HEK293 (cell line): ENCODE data around the gene AQP6.

Experiments used
- CTCF ChIA-PET: fragments of 350-600 bp; formaldehyde crosslinking; extraction: SDS; loops from one replicate; lab custom pipeline; 2021; ENCODE audit warnings: antibody characterized with exemption; lab: Yijun Ruan, JAX
- POLR2A ChIA-PET: fragments of 300-600 bp; formaldehyde crosslinking; extraction: SDS; loops from one replicate; lab custom pipeline; 2020; ENCODE audit warnings: antibody characterized with exemption, inconsistent platforms; lab: Yijun Ruan, JAX
- H3K27ac ChIP-seq: fragments of 200-500 bp; sonication (Bioruptor generic); 2 replicates; pipeline ENCODE4 v1.5.1; 2014; ENCODE audit warnings: low read depth, low read length, control low read depth, inconsistent platforms; ENCODE audit errors: extremely low read depth
- H3K36me3 ChIP-seq, 2 experiments: fragments of 200-500 bp in 1 of 2; sonication (Bioruptor generic) in 1 of 2; 1 replicate in 1 of 2; 2 replicates in 1 of 2; pipeline ENCODE4 v1.5.1; 2014 to 2017; ENCODE audit warnings: inconsistent platforms in 2 of 2, low read length in 2 of 2; ENCODE audit not compliant: control insufficient read depth in 2 of 2, insufficient read depth in 1 of 2
- H3K4me1 ChIP-seq: fragments of 200-500 bp; sonication (Bioruptor generic); 2 replicates; pipeline ENCODE4 v1.5.1; 2014; ENCODE audit warnings: mild to moderate bottlenecking, low read length, inconsistent platforms; ENCODE audit not compliant: control insufficient read depth, insufficient read depth
- H3K4me3 ChIP-seq: 2 replicates; pipeline ENCODE4 v1.5.1; 2011; ENCODE audit warnings: low read depth, mild to moderate bottlenecking, control low read depth, low read length, moderate library complexity
- H3K9me3 ChIP-seq: fragments of 200-500 bp; sonication (Bioruptor generic); 2 replicates; pipeline ENCODE4 v1.5.1; 2014; ENCODE audit warnings: low read depth, low read length, inconsistent platforms; ENCODE audit not compliant: control insufficient read depth, insufficient read depth
- HOXC10 ChIP-seq: sonication (generic); formaldehyde crosslinking; IDR thresholded peaks from 2 replicates; pipeline ENCODE4 v1.8.1; 2023; ENCODE audit warnings: mild to moderate bottlenecking, missing genetic modification reagents
- IKZF3 ChIP-seq: fragments of 450-650 bp; IDR thresholded peaks from 2 replicates; pipeline ENCODE4 v1.5.0; 2018; ENCODE audit warnings: missing biosample characterization, mild to moderate bottlenecking, missing genetic modification characterization, moderate library complexity
- KLF9 ChIP-seq: fragments of 450-650 bp; formaldehyde crosslinking; IDR thresholded peaks from 2 replicates; pipeline ENCODE4 v1.5.1; 2016; ENCODE audit warnings: missing biosample characterization, missing genetic modification characterization, low read depth
- PATZ1 ChIP-seq: fragments of 450-650 bp; formaldehyde crosslinking; IDR thresholded peaks from 2 replicates; pipeline ENCODE4 v1.5.1; 2016; ENCODE audit warnings: missing biosample characterization, missing genetic modification characterization
- PRDM1 ChIP-seq: fragments of 450-650 bp; formaldehyde crosslinking; IDR thresholded peaks from 2 replicates; pipeline ENCODE4; 2016; ENCODE audit warnings: missing biosample characterization, missing genetic modification characterization
- SCRT2 ChIP-seq: fragments of 450-650 bp; formaldehyde crosslinking; IDR thresholded peaks from 2 replicates; pipeline ENCODE4 v1.5.1; 2016; ENCODE audit warnings: missing biosample characterization, missing genetic modification characterization
- SP7 ChIP-seq: fragments of 450-650 bp; formaldehyde crosslinking; IDR thresholded peaks from 2 replicates; pipeline ENCODE4 v1.5.1; 2016; ENCODE audit warnings: missing biosample characterization, missing genetic modification characterization
- TCF7L2 ChIP-seq: IDR thresholded peaks from 2 replicates; pipeline ENCODE4 v1.6.1; 2011; ENCODE audit warnings: low read depth, mild to moderate bottlenecking, inconsistent platforms, low read length, moderate library complexity, borderline replicate concordance
- YY2 ChIP-seq: fragments of 450-650 bp; formaldehyde crosslinking; IDR thresholded peaks from 2 replicates; pipeline ENCODE4 v1.5.1; 2016; ENCODE audit warnings: missing biosample characterization, missing genetic modification characterization
- ZFP69B ChIP-seq: fragments of 450-650 bp; formaldehyde crosslinking; IDR thresholded peaks from 2 replicates; pipeline ENCODE4 v1.5.1; 2016; ENCODE audit warnings: missing biosample characterization, missing genetic modification characterization
- ZNF10 ChIP-seq: fragments of 450-650 bp; formaldehyde crosslinking; IDR thresholded peaks from 2 replicates; pipeline ENCODE4 v1.5.1; 2017; ENCODE audit warnings: missing biosample characterization, missing genetic modification characterization
- ZNF140 ChIP-seq: fragments of 450-650 bp; formaldehyde crosslinking; IDR thresholded peaks from 2 replicates; pipeline ENCODE4 v1.5.1; 2016; ENCODE audit warnings: missing biosample characterization, missing genetic modification characterization
- ZNF146 ChIP-seq: fragments of 450-650 bp; formaldehyde crosslinking; IDR thresholded peaks from 2 replicates; pipeline ENCODE4 v1.5.1; 2016; ENCODE audit warnings: missing biosample characterization, missing genetic modification characterization
- ZNF18 ChIP-seq: fragments of 450-650 bp; formaldehyde crosslinking; IDR thresholded peaks from 2 replicates; pipeline ENCODE4 v1.5.1; 2016; ENCODE audit warnings: missing biosample characterization, missing genetic modification characterization
- ZNF24 ChIP-seq: fragments of 450-650 bp; formaldehyde crosslinking; IDR thresholded peaks from 2 replicates; pipeline ENCODE4 v1.5.1; 2016; ENCODE audit warnings: missing biosample characterization, missing genetic modification characterization
- ZNF266 ChIP-seq: fragments of 450-650 bp; formaldehyde crosslinking; IDR thresholded peaks from 2 replicates; pipeline ENCODE4 v1.5.1; 2016; ENCODE audit warnings: missing biosample characterization, missing genetic modification characterization, low read depth
- ZNF366 ChIP-seq: fragments of 450-650 bp; formaldehyde crosslinking; conservative IDR thresholded peaks from 2 replicates; pipeline ENCODE4 v1.5.1; 2016; ENCODE audit warnings: missing biosample characterization, missing genetic modification characterization
- ZNF488 ChIP-seq: fragments of 450-650 bp; formaldehyde crosslinking; IDR thresholded peaks from 2 replicates; pipeline ENCODE4 v1.5.1; 2016; ENCODE audit warnings: missing biosample characterization, missing genetic modification characterization
- ZNF510 ChIP-seq: fragments of 450-650 bp; formaldehyde crosslinking; IDR thresholded peaks from 2 replicates; pipeline ENCODE4 v1.5.1; 2018; ENCODE audit warnings: mild to moderate bottlenecking, missing genetic modification characterization, missing biosample characterization; ENCODE audit not compliant: insufficient replicate concordance
- ZNF530 ChIP-seq: fragments of 450-650 bp; formaldehyde crosslinking; IDR thresholded peaks from 2 replicates; pipeline ENCODE4 v1.5.1; 2016; ENCODE audit warnings: low read depth, missing biosample characterization, missing genetic modification characterization
- ZNF555 ChIP-seq: fragments of 450-650 bp; formaldehyde crosslinking; conservative IDR thresholded peaks from 2 replicates; pipeline ENCODE4 v1.5.1; 2017; ENCODE audit warnings: missing biosample characterization, mild to moderate bottlenecking, missing genetic modification characterization, inconsistent platforms
- ZNF596 ChIP-seq: fragments of 450-650 bp; IDR thresholded peaks from 2 replicates; pipeline ENCODE4 v1.5.0; 2018; ENCODE audit warnings: missing biosample characterization, mild to moderate bottlenecking, missing genetic modification characterization, moderate library complexity
- ZNF600 ChIP-seq: fragments of 450-650 bp; formaldehyde crosslinking; IDR thresholded peaks from 2 replicates; pipeline ENCODE4 v1.5.1; 2016; ENCODE audit warnings: missing biosample characterization, missing genetic modification characterization
- ZNF626 ChIP-seq: fragments of 450-650 bp; sonication (Bioruptor Pico); formaldehyde crosslinking; IDR thresholded peaks from 2 replicates; pipeline ENCODE4 v1.5.1; 2018; ENCODE audit warnings: missing biosample characterization, missing genetic modification characterization, inconsistent platforms
- ZNF658 ChIP-seq: fragments of 450-650 bp; formaldehyde crosslinking; IDR thresholded peaks from 2 replicates; pipeline ENCODE4; 2016; ENCODE audit warnings: missing biosample characterization, missing genetic modification characterization
- ZNF670 ChIP-seq: fragments of 450-650 bp; formaldehyde crosslinking; IDR thresholded peaks from 2 replicates; pipeline ENCODE4 v1.5.1; 2016; ENCODE audit warnings: missing biosample characterization, missing genetic modification characterization, low read depth
- ZNF707 ChIP-seq: fragments of 450-650 bp; formaldehyde crosslinking; IDR thresholded peaks from 2 replicates; pipeline ENCODE4 v1.5.1; 2016; ENCODE audit warnings: missing biosample characterization, missing genetic modification characterization
- ZNF747 ChIP-seq: fragments of 450-650 bp; formaldehyde crosslinking; IDR thresholded peaks from 2 replicates; pipeline ENCODE4 v1.5.1; 2016; ENCODE audit warnings: missing biosample characterization, missing genetic modification characterization
- TF ChIP-seq, protein P1 (sequence below): fragments of 450-650 bp; formaldehyde crosslinking; IDR thresholded peaks from 2 replicates; pipeline ENCODE4 v1.5.1; 2016; ENCODE audit warnings: missing biosample characterization, missing genetic modification characterization

Gene AQP6

DNA sequence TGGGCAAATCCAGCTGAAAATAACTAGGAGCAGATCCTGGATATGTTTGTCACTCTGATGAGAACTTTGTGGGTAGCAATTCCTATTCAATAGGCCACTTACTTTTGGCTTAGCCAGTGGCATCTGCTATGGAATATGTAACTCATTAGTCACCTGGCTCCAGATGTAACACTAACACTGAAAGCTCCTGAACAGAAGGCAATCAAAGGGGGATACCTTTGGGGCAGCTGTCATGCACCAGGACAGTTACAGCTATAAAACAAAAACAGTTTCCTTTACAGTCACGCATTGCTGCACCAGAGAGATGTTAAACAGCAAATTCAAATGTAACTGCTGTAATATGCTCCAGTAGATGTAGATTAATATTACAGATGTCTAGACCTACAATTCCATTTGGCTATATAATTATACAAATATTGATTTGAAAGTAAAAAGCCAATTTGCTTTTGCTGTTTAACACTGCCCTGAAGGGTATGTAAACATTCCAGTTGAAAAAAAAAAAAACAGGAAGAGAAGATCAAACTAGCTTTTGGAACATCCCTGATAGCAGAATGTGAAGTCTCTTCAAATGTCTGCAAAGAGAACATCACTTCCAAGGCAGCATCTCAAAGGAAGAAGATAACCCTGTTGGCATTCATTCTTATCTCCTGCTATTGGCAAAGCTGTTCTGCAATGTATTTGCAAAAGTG is 34.2 kb downstream of the AQP6 start:
- Histone ChIP-seq H3K4me1 (no peaks in the 10 kb centered on the region), H3K4me3 (no peak overlapping the region)
- POLR2A ChIA-PET = interaction anchor here (0.6 to 1.5 kb wide), 3 partner anchors 17 to 105 kb away, joined by 3 to 5 read pairs (median 5); partner anchors contain the start of gene RACGAP1

GRCh38 chr12:50013361-50014147 is 40.8 kb downstream of the AQP6 start:
- POLR2A ChIA-PET = no interaction called here
- H3K36me3 ChIP-seq = peaks cover 49 to 62% of the 10 kb centered on the region in 2 experiments
- no peak overlapping the region for H3K27ac ChIP-seq
- TF ChIP-seq IKZF3 (tag by site-specific recombination) (no peak), ZNF10 (tag by site-specific recombination) (no peak), ZNF266 (tag by site-specific recombination) (no peak), ZNF600 (peak; percentile 60), ZNF670 (tag by site-specific recombination) (no peak), ZNF366 (tag by site-specific recombination) (0 out of 2 replicates have a peak, but pooled peaks have one; percentile 21), SCRT2 (tag by site-specific recombination) (no peak), TCF7L2 (no peak), ZNF146 (tag by site-specific recombination) (no peak), ZNF658 (no peak), KLF9 (tag by site-specific recombination) (0 out of 2 replicates have a peak, but pooled peaks have one; percentile 30), ZNF140 (no peak), ZNF488 (tag by site-specific recombination) (no peak), PATZ1 (tag by site-specific recombination) (no peak), ZNF747 (tag by site-specific recombination) (no peak), ZNF555 (tag by site-specific recombination) (no peak), ZNF510 (tag by site-specific recombination) (no peak), ZNF530 (tag by site-specific recombination) (no peak), ZNF707 (tag by site-specific recombination) (no peak), PRDM1 (tag by site-specific recombination) (no peak), HOXC10 (CRISPR knock-in tag) (no peak), ZNF24 (no peak), ZNF596 (tag by site-specific recombination) (no peak)
- TF ChIP-seq, protein P1, sequence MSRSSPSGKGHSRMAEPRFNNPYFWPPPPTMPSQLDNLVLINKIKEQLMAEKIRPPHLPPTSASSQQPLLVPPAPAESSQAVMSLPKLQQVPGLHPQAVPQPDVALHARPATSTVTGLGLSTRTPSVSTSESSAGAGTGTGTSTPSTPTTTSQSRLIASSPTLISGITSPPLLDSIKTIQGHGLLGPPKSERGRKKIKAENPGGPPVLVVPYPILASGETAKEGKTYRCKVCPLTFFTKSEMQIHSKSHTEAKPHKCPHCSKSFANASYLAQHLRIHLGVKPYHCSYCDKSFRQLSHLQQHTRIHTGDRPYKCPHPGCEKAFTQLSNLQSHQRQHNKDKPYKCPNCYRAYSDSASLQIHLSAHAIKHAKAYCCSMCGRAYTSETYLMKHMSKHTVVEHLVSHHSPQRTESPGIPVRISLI (tag by site-specific recombination) = no peak

More for the DNA sequence above, 34.2 kb downstream of the AQP6 start:
- TF ChIP-seq ZNF18 (tag by site-specific recombination) (no peak), ZFP69B (tag by site-specific recombination) (no peak), ZNF600 (peak; percentile 65), IKZF3 (tag by site-specific recombination) (no peak), YY2 (no peak), ZNF626 (tag by site-specific recombination) (no peak), SP7 (no peak)
- H3K36me3 ChIP-seq = peaks cover 59 to 77% of the 10 kb centered on the region in 2 experiments
- H3K27ac ChIP-seq = no peak overlapping the region
- CTCF ChIA-PET = interaction anchor here (0.6 to 2.8 kb wide), 10 partner anchors 9 to 243 kb away, joined by 3 to 14 read pairs (median 4); no protein-coding TSS in a partner anchor
- H3K9me3 ChIP-seq = no peaks in the 10 kb centered on the region

More at GRCh38 chr12:50013361-50014147, 40.8 kb downstream of the AQP6 start:
- peaks cover 9% of the 10 kb centered on the region for H3K4me1 ChIP-seq
- H3K4me3 ChIP-seq = no peak overlapping the region
- CTCF ChIA-PET = interaction anchor here (0.5 to 5.6 kb wide), 5 partner anchors 24 to 61 kb away, joined by 3 to 23 read pairs (median 4); no protein-coding TSS in a partner anchor
- H3K9me3 ChIP-seq = no peaks in the 10 kb centered on the region
